GM18907 (cell line): ENCODE results near the gene R3HDM4.
"Not testable (repeated sequence)": the region's sequence is repeated elsewhere in the genome, so short reads cannot be mapped to it uniquely, and the experiment has no call there.

Experiments
- ATAC-seq: cut with Tn5 transposase; IDR thresholded peaks from one replicate; pipeline ENCODE4 v1.9.1; 2021; ENCODE audit warnings: mild to moderate bottlenecking, moderate library complexity; ENCODE audit not compliant: unreplicated experiment

Gene R3HDM4

DNA sequence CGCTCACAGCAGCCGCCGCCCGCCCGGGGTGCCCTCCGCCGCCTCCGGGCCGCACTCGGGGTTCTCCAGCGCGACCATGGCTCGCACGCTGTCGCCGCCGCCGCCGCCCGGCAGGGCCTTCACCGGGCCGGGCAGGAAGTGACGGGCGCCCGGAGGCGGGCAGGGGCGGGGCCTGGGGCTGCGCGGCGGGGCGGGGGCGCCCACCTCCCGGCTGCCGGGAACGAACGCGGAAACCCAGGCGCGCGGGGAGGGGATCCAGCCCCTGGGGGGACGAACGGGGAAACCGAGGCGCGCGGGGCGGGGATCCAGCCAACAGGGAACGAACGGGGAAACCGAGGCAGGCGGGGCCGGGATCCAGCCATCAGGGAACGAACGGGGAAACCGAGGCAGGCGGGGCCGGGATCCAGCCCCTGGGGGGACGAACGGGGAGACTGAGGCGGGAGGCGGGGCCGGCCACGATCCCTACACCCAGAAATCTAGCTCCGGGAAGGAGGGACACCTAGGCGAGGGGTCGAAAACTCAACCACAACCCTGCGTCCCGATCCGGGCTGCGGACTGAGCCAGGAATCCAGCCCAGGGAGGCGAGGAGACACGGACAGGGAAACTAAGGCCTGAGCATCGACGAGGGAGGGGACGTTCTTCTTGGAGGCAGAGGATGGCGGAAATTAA, at the start of gene R3HDM4:
TSS of gene R3HDM4 (minus strand) at position 140 of the 669 bp plus-strand sequence. CDS start at position 78, 62 bp downstream.
- ATAC-seq = peak; percentile 48

- no peak for ATAC-seq
These were observed 49.0 kb upstream of the R3HDM4 start for GRCh38 chr19:961866-962620.

- no peak for ATAC-seq
These were observed 47.6 kb upstream of the R3HDM4 start for GRCh38 chr19:960601-960938.

DNA sequence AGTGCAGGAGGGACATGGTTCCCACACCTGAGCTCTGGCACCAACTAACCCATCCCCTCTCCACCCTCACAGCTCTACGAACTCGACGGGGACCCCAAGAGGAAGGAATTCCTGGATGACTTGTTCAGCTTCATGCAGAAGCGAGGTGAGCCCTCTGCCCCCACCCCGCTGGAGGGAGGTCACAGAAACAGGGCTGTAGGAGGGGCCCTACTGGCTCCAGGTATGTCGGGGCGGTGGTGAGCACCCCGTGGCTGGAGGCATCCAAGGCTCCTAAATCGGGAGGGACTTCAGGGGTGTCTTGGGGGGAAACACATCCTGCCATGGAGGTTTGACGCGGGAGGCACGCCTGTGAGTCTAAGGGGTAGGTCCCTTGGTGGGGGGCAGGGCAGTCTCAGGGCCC, 47.0 kb upstream of the R3HDM4 start:
- no peak for ATAC-seq

DNA sequence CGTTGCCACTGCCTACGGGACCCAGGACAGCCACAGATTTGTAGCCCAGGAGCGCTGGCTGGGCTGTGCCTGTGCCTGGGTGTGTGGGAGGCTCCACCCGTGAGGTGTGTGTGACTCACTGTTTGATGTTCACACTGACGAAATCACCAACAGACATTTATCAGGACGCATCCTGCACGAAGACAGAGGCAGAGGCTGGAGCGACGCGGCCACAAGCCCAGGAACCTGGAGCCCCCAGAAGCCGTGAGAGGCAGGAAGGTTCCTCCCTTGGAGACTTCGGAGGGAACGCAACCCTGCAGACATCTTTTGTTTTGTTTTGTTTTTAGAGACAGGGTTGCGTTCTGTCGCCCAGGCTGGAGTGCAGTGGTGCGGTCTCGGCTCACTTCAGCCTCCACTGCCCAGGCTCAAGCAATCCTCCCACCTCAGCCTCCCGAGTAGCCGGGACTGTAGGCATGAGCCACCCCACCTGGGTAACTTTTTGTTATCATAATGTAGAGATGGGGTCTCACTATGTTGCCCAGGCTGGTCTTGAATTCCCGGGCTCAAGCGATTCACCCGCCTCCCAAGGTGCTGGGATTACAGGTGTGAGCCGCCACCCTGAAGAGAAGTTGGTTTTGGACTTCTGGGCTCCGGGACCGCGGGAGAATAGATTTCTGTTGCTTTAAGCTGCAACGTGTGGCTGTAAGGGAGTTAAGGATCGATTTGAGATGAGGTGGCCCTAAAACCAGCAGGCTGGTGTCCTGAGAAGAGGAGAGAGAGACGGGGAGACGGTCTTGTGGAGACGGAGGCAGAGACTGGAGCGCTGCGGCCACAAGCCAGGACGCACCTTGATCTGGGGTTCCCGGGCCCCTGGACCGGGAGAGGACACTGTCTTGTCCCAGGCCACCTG, 46.2 kb upstream of the R3HDM4 start:
- ATAC-seq = no peak

DNA sequence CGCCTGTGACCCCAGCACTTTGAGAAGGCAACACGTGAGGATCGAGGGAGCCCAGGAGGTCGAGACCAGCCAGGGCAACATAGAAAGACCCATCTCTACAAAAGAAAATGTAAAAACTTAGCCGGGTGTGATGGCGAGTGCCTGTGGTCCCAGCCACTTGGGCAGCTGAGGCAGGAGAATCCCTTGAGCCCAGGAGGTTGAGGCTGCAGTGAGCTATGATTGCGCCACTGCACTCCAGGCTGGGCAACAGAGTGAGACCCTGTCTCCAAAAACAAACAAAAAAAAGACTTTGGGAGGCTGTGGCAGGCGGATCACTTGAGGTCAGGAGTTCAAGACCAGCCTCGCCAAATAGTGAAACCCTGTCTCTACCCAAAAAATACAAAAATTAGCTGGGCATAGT, 44.6 kb upstream of the R3HDM4 start:
- ATAC-seq = not testable (repeated sequence)

- no peak for ATAC-seq
These were observed 43.9 kb upstream of the R3HDM4 start for GRCh38 chr19:956766-957440.

DNA sequence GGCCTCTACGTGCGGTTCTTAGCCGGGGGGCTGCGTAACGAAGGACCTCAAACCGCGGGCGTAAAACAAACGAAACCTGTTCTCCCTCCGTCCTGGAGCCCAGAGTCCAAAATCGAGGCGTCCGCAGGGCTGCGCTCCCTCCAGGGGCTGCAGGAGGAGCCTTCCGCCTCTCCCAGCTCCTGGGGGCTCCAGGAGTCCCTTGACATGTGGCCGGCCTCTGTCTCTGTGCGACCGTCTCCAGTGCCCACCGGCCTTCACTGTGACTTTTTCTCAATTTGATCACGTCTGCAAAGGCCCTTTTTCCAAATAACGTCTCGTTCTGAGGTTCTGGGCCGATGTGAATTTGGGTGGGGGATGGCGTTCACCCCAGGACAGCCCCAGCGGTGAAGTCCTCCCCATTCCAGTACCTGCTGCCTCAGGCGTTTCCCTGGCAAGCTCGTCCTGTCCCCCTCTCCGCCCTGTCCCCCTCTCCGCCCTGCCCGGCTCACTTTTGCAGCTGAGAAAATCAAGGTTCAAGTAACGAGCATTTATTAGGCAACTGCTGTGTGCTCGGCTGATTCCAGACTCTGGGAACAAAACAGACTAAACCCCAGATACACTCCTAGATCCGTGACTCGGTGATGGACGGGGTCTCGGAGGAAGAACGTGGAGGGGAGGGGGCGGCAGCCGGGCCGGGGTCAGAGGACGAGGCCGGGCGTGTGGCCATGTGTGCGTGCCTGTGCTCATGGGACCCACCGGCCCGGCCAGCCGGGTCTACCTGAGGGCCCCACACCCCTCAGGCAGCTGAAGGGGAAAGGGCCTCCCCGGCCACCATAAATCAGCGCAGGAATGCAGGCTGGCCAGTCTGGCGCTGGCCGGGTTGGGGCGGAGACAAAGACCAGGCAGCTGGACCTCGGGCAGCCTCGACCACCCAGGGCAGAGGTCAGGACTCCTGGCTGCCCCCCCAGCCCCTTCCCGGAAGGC, 43.1 kb upstream of the R3HDM4 start:
- ATAC-seq = no peak

DNA sequence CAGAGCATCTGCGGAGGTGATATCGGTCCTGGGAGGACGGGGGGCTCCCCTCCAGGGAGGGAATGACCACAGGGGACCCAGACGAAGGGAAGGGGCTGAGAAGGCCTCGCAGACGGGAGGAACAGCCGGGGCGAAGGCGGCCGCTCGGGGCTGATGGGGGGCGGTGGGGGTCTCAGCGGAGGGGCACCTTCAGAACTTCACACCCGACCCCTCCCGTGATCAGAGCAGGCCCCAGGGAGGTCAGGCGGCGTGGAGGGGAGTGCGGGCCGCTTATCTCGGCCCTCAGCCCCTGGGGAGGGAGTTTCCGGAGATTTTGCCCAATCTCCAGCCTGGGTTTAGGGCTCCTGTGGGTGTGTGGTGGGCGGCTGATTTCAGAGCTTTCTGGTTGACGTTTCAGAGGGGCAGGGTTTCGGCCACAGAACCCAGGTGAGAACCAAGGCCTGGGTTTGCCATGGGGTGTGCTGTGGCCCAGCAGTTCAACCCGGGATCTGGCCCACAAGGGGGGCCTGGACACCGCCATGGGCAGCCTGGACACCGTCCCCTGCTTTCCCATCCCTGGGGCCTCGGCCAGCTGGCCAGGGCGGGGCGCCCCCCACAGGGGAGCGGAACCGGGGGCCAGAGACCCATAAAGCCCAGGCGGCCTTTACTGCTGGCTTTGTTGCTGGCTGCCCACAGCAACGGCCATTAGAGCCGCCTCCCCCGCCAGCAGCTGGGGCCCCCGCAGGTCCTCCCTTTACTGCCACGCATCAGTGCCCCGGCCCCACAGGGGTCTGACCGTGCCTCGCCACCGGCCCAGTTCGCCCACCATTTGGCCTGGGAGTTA, 41.9 kb upstream of the R3HDM4 start:
- no peak for ATAC-seq

DNA sequence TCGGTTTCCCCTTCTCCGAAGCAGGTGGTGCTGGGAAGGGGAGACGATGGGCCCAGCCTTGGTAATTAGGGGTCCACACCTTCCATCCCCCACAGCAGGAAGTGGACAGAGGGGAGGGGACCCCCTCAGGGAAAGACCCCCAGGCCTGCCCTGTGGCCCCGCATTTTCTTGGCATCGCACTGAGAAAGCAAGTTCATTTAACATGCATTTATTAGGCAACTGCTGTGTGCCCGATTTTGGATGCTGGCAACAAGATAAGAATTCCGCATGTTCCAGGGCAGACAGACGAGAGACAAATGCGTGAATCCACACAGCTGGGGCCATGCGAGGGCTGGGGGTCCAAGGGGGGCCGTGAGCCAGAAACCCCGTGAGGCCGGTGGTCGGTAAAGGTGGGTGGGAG, 41.3 kb upstream of the R3HDM4 start:
- no peak for ATAC-seq

- no peak for ATAC-seq
These were observed 40.6 kb upstream of the R3HDM4 start for GRCh38 chr19:953445-954271.

GRCh38 chr19:952680-953444, 39.8 kb upstream of the R3HDM4 start:
- no peak for ATAC-seq

GRCh38 chr19:952049-952679, 39.1 kb upstream of the R3HDM4 start:
- ATAC-seq = no peak

- ATAC-seq = no peak
These were observed 37.5 kb upstream of the R3HDM4 start for GRCh38 chr19:950352-951066.

GRCh38 chr19:948842-949496, 36.0 kb upstream of the R3HDM4 start:
- no peak for ATAC-seq
